HG03045 (cell line): ENCODE data around the gene PTPRG.

Experiments used
- ATAC-seq: cut with Tn5 transposase; IDR thresholded peaks from one replicate; pipeline ENCODE4 v1.9.1; 2021; ENCODE audit warnings: mild to moderate bottlenecking, moderate library complexity; ENCODE audit not compliant: unreplicated experiment

PTPRG gene

DNA sequence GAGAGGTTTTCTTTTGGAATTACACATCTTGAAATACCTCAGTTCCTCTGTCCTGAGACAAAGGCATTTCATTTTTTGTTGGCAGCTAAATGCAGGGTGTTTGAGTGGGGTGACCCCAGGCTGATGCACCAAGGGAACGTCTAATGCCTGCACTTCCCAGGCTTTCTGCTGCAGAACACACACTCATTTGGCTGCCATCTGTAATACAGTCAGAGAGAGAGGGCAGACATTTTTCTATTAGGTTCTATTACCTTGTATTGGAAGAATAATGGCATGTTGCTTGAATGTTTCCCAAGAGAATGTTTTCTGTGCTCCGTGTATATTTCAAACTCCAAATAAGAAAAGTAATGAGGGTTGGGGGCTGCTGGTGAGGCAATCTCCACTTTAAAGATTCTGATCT lies 87.1 kb downstream of the PTPRG start:
- no peak for ATAC-seq

DNA sequence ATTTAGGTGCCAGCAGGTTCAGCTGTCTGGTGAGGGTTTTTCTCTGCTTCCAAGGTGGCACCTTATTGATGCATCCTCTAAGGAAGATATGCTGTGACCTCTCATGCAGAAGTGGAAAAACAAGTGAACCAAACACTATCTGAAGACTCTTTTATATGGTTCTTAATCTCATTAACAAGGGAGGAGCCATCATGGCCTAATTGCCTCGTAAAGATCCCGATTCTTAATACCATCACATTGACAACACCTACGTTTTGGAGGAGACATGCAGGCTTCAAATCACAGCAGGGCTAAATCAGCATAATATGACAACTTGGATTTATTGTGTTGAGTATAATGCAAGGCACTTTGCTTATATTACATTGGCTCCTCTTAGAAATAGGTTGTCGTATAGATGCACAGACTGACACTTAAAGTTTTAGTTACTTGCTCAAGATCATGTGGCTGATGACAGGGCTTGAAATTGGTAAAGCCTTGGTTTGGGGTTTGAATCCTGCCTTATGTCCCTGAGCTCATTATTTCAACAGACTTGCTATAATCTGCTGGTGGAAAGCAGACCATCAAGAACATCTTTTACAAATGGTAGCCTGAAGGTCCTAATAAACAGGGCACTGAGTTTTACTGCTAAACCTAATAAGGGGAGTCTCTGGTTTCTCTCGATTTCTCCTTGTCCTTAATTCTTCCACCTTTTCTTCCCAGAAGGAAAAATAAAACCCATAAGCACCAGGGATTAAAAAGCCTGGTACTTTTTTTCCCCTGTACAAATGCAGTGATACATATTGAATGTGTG lies 88.2 kb downstream of the PTPRG start:
- ATAC-seq, result no peak

DNA sequence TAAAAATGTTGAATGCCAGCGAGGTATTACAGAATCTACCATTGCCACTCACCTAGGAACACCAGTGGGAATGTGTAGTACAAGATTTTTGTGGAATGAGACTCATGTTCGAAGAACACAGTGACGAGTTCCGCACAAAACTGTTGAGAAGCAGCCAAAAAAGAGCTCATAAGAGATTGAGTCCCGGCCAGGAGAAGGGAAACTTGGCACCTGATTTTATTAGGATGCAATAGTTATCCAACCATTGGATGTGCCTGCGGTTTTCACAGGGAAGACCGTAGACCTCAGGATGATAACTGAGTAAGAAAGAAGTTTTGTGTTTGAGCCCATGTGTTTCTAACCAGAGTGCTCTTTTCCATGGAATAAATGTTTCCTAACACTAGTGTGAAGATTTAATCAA lies 88.9 kb downstream of the PTPRG start:
- no peak for ATAC-seq

DNA sequence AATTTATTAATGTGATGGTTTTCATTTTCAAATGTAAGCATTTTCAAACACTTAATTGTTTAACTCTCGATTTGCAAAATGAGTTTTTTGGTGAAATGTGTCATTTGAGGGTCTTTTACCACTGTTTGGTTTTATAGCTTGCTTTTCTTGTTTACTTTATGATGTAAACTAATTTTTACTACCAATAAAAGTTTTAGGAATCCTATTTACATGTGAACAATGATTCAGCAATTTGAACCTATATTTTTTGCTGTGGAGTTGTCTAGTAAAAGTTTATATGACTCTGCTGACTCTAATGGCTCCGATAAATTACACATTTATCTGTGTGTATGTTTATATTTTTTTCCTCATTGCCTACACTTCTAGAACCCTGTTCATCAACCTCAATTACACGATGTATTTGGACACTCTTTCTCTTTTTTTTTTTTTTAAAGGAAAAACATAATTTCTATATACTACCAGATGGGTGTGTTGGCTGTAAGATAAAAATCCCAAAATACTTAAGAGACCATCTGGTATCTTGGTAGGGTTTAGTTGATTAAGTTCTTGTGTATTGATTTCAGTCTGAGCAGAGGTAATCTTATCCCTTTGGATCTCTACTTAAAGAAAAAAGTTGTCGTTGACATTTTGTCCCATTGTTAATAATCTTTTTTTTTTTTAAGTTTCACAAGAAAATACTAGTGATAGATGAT lies 89.5 kb downstream of the PTPRG start:
- no peak for ATAC-seq

DNA sequence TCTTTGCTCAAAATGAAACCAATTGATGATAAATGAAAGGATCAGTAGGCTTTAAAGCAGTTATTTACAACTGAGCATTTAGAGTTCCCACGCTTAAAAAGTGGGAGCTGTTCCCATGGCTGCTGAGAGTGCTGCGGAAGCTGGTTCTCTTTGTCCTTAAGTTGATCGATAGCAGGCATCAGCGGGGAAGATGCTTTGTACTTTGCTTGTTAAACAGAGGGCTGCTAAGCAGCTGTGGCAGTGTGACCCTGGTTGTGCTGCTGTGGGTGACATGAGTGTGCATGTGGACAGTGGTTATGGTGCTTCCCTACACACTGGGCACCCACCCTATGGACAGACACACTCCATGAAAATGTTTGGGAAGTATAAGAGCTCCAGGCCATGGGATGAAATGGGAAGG lies 96.3 kb downstream of the PTPRG start:
- no peak for ATAC-seq

DNA sequence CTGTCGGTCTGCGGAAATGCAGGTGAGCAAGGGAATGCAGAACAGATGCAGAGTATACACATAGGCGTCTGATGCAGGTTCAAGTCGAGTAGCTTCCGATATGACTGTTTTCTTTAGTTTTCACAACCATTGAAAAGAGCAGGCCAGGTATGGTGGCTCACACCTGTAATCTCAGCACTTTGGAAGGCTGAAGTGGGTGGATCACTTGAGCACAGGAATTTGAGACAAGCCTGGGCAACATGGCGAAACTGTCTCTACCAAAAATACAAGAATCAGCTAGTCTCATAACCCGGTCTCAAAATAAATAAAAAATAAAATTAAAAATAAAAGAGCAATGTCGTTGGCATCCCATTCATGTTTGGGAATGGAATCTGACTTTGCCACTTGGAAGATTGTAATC lies 101.5 kb downstream of the PTPRG start:
- ATAC-seq, result no peak

DNA sequence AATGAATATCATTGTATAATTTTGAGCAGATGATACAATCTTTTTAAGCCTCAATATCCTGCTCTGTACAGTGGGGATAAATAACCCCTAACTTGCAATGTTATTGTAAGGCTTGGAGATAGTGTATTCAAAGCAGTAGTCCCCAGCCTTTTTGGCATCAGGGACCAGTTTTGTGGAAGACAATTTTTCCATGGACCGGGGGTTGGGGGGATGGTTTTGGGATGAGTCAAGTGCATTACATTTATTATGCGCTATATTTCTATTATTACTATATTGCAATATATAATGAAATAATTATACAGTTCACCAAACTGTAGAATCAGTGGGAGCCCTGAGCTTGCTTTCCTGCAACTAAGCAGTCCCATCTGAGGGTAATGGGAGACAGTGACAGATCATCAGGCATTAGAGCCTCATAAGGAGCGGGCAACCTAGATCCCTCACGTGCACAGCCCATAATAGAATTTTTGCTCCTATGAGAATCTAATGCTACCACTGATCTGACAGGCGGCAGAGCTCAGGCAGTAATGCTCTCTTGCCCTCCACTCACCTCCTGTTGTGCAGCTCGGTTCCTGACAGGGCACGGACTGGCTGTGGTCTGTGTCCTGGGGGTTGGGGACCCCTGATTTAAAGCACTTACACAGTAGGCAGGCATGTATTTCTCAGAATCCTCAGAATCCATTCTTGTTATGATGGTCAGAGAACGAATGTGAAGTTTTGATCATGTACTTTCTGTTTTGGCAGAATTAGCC lies 102.2 kb downstream of the PTPRG start:
- no peak for ATAC-seq

DNA sequence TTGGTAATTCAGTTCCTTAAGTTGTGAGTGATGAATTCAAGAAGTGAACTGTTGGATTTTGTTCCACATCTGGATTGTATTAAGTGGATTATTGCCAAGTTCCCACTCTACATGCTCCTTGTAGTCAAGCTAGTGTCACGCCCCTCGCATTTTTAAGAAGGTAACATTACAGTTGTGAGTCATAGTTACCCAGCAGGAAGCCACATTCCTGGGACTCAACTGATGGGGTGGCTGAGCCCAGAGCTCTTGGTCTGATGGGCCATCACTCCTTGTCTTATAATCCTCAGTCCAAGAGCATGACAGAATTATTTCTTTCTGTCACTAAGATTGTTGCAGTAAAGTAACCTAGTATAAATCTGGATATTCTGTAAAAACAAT lies 102.7 kb downstream of the PTPRG start:
- ATAC-seq, result no peak

DNA sequence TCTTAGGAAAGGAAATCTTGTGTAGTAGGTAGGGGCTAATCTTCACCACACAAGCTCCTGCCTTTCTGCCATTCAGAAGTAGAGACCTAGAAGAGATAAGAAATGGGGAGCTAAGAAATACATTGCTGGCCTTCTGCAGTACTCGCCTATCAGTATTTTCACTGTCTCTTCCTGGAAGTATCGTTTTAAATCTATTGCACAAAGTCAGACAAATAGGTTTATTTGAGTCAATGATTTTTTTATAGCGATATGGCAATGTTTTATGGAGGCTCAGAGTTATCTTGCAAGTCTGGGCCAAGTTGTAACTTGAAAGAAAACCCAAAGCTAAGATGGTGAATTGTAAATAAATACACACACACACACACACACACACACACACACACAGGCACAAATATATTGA lies 103.8 kb downstream of the PTPRG start:
- no peak for ATAC-seq

DNA sequence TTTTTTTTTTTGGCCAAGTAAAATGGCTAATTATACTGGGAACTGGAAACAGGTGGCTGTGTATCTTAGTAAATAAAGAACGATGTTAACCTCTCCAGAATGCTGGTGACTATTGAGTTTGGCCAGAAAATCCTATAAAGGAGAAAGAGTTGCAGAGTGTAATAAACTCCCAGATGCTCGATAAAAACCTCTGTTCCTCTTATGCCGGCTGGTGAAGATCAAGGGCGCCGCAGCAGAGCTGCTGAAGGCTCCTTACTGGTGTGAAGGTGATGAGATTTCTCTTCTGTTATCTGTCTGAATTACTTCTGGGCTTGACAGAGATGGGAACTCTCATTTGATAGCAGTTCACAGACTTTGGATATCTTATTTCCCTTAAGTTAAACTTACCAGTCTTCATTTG lies 104.6 kb downstream of the PTPRG start:
- no peak for ATAC-seq

DNA sequence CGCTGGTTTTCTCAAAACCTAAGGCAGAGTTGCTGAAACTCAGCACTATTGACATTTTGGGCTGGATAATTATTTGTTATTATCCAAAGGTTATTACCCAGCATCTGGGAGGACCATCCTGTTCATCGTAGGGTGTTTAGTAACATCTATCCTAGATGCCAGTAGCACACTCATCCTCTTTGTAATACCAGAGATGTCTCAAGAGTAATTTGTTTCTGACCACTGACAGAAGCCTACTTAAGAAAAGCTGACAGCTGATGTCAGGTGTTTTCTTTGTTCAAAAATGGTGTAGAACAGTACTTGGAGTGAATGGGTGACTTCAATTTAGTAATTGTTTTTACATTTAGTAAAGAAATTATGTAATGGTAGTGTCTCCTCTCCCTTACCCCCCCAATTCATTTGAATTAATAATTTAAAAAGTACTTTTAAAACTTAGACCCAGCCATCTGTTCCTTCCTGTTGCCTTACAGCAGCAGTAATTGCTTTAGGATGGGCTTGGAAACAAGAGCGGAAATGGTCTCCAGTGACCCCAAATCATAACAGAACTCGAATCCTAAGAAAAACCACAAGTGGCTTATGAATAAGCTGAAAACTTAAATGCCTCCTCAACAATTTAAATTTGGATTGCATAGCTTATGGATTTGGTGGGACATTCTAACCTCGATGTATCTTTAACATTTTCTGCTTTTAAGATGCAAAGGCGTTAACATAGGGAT lies 105.4 kb downstream of the PTPRG start:
- no peak for ATAC-seq

DNA sequence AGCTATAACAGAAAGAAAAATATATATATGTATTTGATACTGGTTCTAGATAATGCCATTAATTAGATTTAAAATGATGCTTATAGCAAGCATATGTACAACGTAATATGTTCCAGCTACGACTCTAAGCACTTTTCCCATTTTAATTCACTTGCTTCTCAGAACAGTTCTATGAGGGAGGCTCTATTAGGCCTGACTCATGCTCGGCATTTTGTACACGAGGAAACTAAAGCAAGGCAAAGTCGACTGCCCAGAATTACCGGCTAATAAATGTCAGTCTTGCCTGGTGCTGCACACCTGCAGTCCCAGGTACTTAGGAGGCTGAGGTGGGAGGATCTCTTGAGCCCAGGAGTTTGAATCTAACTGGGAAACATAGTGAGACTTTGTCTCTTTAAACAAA lies 106.0 kb downstream of the PTPRG start:
- no peak for ATAC-seq

DNA sequence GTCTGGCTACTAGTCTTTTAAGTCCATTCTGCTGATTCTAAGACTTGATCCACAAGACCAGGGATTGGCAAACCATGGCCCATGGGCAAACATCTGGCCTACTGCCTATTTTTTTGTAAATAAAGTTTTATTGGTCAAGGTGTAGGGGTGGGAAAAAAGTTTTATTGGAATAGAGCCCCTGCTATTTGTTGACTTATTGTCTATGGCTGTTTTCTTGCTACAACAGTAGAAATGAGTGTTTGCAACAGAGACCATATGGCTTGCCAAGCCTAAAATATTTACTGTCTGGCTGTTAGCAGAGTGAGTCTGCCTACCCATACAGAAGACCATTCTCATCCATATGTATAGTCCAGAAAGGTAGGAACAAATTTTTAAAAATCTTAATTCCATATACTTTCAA lies 106.4 kb downstream of the PTPRG start:
- no peak for ATAC-seq

DNA sequence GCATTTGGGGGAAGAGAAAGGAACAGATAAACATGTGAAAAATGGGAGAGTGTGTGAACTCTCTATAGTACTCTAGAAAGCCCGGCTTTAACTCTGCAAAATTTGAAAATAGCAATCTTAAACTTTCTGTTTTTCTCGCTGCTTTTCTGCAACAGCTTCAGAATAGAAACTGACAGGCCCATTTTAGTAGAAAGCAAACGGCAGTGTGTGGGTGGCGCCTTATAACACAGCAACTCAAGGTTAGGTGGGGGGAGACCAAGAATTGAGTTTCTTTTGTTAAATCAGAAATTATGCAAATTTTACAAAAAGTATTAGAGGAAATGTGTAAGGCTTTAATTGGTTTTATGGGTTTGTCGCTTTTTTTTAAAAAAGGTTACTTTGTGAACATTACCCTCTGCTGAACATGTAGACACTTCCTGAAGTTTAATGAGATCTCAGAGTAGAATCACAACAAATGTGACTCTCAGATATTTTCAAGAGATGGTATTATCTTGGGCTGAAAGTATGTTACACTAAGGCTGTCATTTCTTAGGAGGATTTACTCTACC lies 107.0 kb downstream of the PTPRG start:
- ATAC-seq, result no peak

DNA sequence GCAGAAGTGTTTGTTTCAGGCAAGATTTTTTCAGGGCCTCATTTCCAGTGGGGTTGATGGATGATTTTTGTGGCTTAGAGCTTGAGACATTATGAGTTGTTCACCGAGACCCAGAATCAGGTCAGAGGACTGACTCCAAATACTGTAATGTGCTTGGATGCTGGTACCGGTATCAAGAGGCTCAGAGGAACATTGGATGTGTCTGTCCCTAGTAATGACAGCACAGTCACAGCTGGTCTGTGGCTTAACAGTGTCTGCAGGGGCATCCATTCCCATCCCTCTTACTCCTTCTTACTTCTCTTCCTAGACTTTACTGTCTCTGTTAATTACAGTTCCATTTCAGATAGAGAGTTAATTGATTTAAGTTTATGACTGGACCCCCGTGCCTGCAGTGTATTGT lies 107.8 kb downstream of the PTPRG start:
- ATAC-seq, result no peak

DNA sequence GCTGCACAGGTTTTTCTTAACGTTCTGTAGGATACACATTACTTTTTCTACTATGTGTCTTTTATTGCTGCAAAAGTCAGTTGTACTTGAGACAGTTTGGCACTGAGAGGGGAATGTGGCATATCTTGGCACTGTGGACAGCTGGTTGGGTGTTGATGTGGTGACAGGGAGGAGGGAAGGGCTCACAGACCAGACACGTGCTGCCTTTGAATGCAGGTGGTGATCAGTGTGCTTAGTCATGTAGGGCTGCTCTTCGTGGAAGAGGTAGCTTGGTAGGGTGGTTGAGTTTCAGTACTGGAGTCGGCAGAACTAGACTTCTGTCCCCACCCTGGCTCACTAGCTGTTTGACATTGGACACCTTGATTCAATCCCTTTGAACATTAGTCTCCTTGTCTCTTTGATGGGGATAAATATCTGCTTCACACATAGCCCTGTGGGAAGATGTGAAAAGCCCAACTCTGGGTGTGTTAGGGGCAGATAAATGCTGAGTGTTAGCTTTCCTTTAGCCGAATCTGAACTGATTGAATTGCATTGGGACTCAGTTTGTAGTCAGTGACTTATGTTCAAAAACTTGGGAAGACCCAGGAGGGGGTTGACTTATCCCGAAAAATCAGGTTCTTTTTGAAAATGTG lies 108.4 kb downstream of the PTPRG start:
- no peak for ATAC-seq

DNA sequence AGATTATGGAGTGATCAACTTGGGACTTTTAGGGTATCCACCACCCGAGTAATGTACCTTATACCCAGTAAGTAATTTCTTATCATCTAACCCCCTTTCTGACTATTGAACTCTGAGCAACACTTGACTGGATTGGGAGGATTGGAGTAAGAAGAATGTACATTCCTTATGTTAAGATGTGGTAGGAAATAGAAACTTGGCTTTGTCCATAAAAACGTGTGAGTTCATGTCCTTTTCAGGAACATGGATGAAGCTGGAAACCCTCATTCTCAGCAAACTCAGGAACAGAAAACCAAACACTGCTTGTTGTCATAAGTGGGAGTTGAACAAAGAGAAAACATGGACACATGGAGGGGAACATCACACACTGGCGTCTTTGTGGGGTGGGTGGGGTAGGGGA lies 112.3 kb downstream of the PTPRG start:
- no peak for ATAC-seq

DNA sequence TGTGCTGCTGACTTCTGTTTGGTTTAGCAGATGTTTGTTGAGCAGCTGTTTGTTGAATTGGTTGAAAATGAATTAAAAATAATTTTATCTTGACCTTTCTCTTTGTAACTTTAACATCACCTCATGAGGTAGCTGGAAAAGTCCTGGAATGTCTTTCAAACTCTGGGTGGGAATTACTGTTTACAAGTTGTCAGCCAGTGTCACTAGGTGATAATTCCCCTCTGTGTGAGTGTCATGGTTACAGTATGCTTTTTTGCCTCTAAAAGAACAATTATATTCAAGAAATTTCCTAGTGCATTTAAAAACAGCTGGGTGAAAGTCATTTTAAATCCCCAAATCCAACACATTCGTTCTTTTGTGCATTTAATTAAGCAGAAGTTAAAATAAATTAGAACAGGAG lies 113.2 kb downstream of the PTPRG start:
- no peak for ATAC-seq

DNA sequence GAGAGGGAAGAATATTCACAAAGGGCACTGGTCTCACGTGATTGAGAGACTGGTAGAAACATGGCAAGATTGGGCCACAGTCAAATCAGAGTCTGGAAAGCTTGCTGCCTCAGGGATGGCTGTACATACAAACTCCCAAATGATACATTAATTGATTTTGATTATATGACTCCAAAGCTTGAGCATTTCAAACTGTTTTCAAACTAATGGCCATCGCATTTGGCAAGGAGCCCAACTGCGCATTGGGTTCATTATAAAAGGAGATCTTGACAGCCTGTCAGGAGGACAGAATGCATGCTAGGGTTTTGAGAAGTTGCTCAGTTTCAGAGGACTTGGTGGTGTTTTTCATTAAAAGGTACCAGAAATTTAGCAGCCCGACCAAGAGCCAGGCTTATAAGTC lies 117.7 kb downstream of the PTPRG start:
- ATAC-seq, result no peak

DNA sequence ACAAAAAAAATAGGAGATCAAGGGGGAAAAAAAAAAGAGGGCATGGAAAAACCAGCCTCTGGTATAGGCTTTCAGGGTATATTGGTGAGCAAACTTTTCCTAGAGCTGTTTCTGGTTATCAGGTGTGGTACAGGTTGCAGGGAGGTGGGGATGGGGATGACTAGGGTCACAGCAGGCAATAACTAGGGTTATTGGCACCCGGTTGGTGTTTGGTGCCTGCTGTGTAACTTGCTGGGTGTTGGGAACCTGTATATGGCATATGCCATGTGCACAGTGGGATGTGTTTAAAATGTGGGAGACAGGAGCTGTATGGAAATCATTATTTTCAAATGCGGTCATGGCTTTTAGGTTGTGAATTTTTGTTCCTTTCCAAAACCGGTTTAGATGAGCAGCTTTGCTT lies 119.2 kb downstream of the PTPRG start:
- ATAC-seq, result no peak

DNA sequence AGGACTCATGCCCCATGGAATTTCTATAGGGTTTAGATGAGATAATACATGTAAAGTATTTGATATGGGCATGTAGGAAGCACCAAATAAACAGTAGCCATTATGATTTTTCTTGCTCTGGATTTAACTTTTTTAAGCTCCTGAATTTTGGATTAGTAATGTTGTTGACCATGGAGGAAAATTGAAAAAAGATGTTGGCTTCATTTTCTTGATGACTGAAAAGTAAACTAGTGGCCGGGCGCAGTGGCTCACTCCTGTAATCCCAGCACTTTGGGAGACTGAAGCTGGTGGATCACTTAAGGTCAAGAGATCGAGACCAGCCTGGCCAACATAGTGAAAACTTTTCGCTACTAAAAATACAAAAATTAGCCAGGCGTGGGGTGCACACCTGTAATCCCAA lies 120.3 kb downstream of the PTPRG start:
- no peak for ATAC-seq
